WTC11 (cell line): ENCODE results near the gene TCOF1. TPM values are rescaled to one million over a fixed set of nuclear protein-coding genes. Genes with fewer than 3 reads are reported as not detected.

Source experiments
- ATAC-seq: fragments of 200-7000 bp; cut with Tn5 transposase; 2 replicates; pipeline ENCODE4 v1.10.0; 2021; ENCODE audit warnings: mild to moderate bottlenecking, moderate library complexity
- CTCF ChIA-PET: fragments of 300-600 bp; sonication (Branson Sonifier 250); formaldehyde crosslinking; loops from one replicate; lab custom pipeline; 2021; ENCODE audit warnings: antibody characterized with exemption; lab: Charles Lee
- POLR2A ChIA-PET: fragments of 350-600 bp; sonication (Branson Sonifier 250); formaldehyde crosslinking; loops from one replicate; lab custom pipeline; 2021; ENCODE audit warnings: antibody characterized with exemption; lab: Charles Lee
- DNase-seq: peaks from one replicate; pipeline ENCODE4 v3.0.0; 2021; ENCODE audit warnings: low spot score
- H3K27ac Mint-ChIP-seq: 2 replicates; pipeline ENCODE4 v1.8.0; 2021; ENCODE audit warnings: mixed read lengths
- H3K27me3 Mint-ChIP-seq: 2 replicates; pipeline ENCODE4 v1.8.0; 2021; ENCODE audit warnings: low read depth, mild to moderate bottlenecking, moderate library complexity, mixed read lengths
- H3K36me3 Mint-ChIP-seq: 2 replicates; pipeline ENCODE4 v1.8.0; 2021; ENCODE audit warnings: mixed read lengths
- H3K4me1 Mint-ChIP-seq: 2 replicates; pipeline ENCODE4 v1.8.0; 2022; ENCODE audit warnings: mixed read lengths
- H3K4me3 Mint-ChIP-seq: 2 replicates; pipeline ENCODE4 v1.8.0; 2021; ENCODE audit warnings: mild to moderate bottlenecking, moderate library complexity, mixed read lengths
- H3K9me3 Mint-ChIP-seq: 2 replicates; pipeline ENCODE4 v1.8.0; 2021; ENCODE audit warnings: mixed read lengths
- CBFB ChIP-seq: sonication (generic); formaldehyde crosslinking; IDR thresholded peaks from 2 replicates; pipeline ENCODE4 v1.8.1; 2022; ENCODE audit warnings: mild to moderate bottlenecking, low read depth, missing genetic modification reagents
- CREB1 ChIP-seq: sonication (generic); formaldehyde crosslinking; IDR thresholded peaks from 2 replicates; pipeline ENCODE4 v1.8.0; 2023; ENCODE audit warnings: mild to moderate bottlenecking, missing genetic modification reagents
- CREM ChIP-seq: sonication (generic); formaldehyde crosslinking; IDR thresholded peaks from 2 replicates; pipeline ENCODE4 v1.8.1; 2022; ENCODE audit warnings: mild to moderate bottlenecking, missing genetic modification reagents, moderate library complexity
- ELF4 ChIP-seq: sonication (generic); formaldehyde crosslinking; IDR thresholded peaks from 2 replicates; pipeline ENCODE4 v1.8.1; 2022; ENCODE audit warnings: low read depth, mild to moderate bottlenecking, moderate library complexity, missing genetic modification reagents
- ESRRA ChIP-seq: sonication (generic); formaldehyde crosslinking; IDR thresholded peaks from 2 replicates; pipeline ENCODE4 v1.8.1; 2022; ENCODE audit warnings: mild to moderate bottlenecking, missing genetic modification reagents, borderline replicate concordance
- FOXK1 ChIP-seq: sonication (generic); formaldehyde crosslinking; IDR thresholded peaks from 2 replicates; pipeline ENCODE4 v1.8.0; 2022; ENCODE audit warnings: mild to moderate bottlenecking, moderate library complexity, missing genetic modification reagents
- FOXP1 ChIP-seq: sonication (generic); formaldehyde crosslinking; IDR thresholded peaks from 2 replicates; pipeline ENCODE4 v1.8.0; 2022; ENCODE audit warnings: missing genetic modification reagents, mild to moderate bottlenecking, moderate library complexity, borderline replicate concordance
- HMGA2 ChIP-seq: fragments of 250-450 bp; sonication (Bioruptor Pico); IDR thresholded peaks from 2 replicates; pipeline ENCODE4 v1.4.0; 2021; ENCODE audit warnings: mild to moderate bottlenecking, moderate library complexity
- JAZF1 ChIP-seq: fragments of 250-450 bp; sonication (Bioruptor Pico); IDR thresholded peaks from 2 replicates; pipeline ENCODE4 v1.9.0; 2021; ENCODE audit warnings: moderate library complexity, mild to moderate bottlenecking, inconsistent platforms
- KAT7 ChIP-seq: sonication (generic); formaldehyde crosslinking; IDR thresholded peaks from 2 replicates; pipeline ENCODE4 v1.8.1; 2023; ENCODE audit warnings: missing genetic modification reagents, mild to moderate bottlenecking, borderline replicate concordance
- NFE2L1 ChIP-seq: sonication (generic); formaldehyde crosslinking; IDR thresholded peaks from 2 replicates; pipeline ENCODE4 v1.8.1; 2023; ENCODE audit warnings: missing genetic modification reagents
- SP1 ChIP-seq: sonication (generic); formaldehyde crosslinking; conservative IDR thresholded peaks from 2 replicates; pipeline ENCODE4 v1.8.1; 2022; ENCODE audit warnings: missing genetic modification reagents
- ZBTB21 ChIP-seq: sonication (generic); formaldehyde crosslinking; IDR thresholded peaks from 2 replicates; pipeline ENCODE4 v1.8.1; 2023; ENCODE audit warnings: mild to moderate bottlenecking, missing genetic modification reagents, borderline replicate concordance
- ZNF396 ChIP-seq: fragments of 250-450 bp; sonication (Bioruptor Pico); IDR thresholded peaks from 2 replicates; pipeline ENCODE4 v1.8.0; 2021; ENCODE audit warnings: mild to moderate bottlenecking, moderate library complexity, borderline replicate concordance
- total RNA-seq: library from RNA; stranded (reverse); gene quantifications from 3 replicates; pipeline ENCODE4 v1.2.3, GENCODE V29; 2021
- TF ChIP-seq, protein P1 (sequence below): sonication (generic); formaldehyde crosslinking; IDR thresholded peaks from 2 replicates; pipeline ENCODE4 v1.8.0; 2022; ENCODE audit warnings: missing genetic modification reagents
- TF ChIP-seq, protein P2 (sequence below): sonication (generic); formaldehyde crosslinking; IDR thresholded peaks from 2 replicates; pipeline ENCODE4 v1.8.1; 2023; ENCODE audit warnings: mild to moderate bottlenecking, missing genetic modification reagents
- TF ChIP-seq, protein P3 (sequence below): sonication (generic); formaldehyde crosslinking; IDR thresholded peaks from 2 replicates; pipeline ENCODE4 v1.8.1; 2022; ENCODE audit warnings: missing genetic modification reagents, borderline replicate concordance
- TF ChIP-seq, protein P4 (sequence below): fragments of 200-600 bp; IDR thresholded peaks from 2 replicates; pipeline ENCODE4 v1.8.0; 2022; ENCODE audit warnings: antibody characterized with exemption
- TF ChIP-seq, protein P5 (sequence below): sonication (generic); formaldehyde crosslinking; IDR thresholded peaks from 2 replicates; pipeline ENCODE4 v1.8.0; 2022; ENCODE audit warnings: mild to moderate bottlenecking, missing genetic modification reagents

The TCOF1 gene
- total RNA-seq, 1 experiment from 2014 or later: 174 TPM

GRCh38 chr5:150310246-150310645 lies 47.3 kb upstream of the TCOF1 start (continued):
- no peak for TF ChIP-seq ZNF396 (CRISPR knock-in tag)
- no peak for TF ChIP-seq FOXK1 (CRISPR knock-in tag)

- ChIA-PET POLR2A (no interaction called here), CTCF (interaction anchor here (0.8 to 2.2 kb wide), 4 partner anchors 8 to 39 kb away, joined by 3 to 9 read pairs (median 6); partner anchors contain the start of gene ARSI)
- ATAC-seq (peak; percentile 44; the same call in 1 of the 2 replicates), DNase-seq (no peak)
- Mint-ChIP-seq H3K27ac (no peak overlapping the region), H3K4me1 (peaks cover 14% of the 10 kb centered on the region), H3K4me3 (no peak overlapping the region), H3K9me3 (peaks cover 4% of the 10 kb centered on the region; the same call in 1 of the 2 replicates), H3K36me3 (no peaks in the 10 kb centered on the region), H3K27me3 (no peaks in the 10 kb centered on the region)
- no peak for TF ChIP-seq ZBTB21 (CRISPR knock-in tag)
These were observed 46.3 kb upstream of the TCOF1 start for GRCh38 chr5:150311015-150311692.

DNA sequence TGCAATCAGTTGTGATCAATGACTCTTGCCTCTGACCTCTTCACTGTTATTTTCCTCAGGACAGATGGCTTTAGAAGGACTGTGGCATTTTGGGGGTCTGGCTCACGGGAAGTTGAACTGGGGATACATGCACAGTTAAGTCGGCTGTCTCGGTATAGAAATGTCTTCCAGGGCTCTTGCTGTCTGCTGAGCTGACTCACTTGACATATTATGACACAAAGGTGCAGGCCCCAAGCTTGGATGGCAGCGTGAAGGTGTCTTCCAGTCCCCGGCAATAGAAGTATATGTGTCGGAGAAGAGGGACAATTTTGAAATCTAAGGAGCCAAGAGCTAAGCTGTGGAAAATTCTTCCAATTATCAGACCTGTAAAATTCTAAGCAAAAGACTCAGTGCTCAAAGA lies 45.0 kb upstream of the TCOF1 start:
- no peak for ATAC-seq
- H3K36me3 Mint-ChIP-seq: no peaks in the 10 kb centered on the region
- no peak for DNase-seq

GRCh38 chr5:150313501-150313900 lies 44.0 kb upstream of the TCOF1 start:
- no peak overlapping the region for H3K4me3 Mint-ChIP-seq
- no peak overlapping the region for H3K27ac Mint-ChIP-seq
- DNase-seq: no peak
- ChIA-PET CTCF (interaction anchor here (0.7 kb wide), 1 partner anchor 983 kb away, joined by 3 read pairs; no protein-coding TSS in a partner anchor), POLR2A (no interaction called here)
- H3K27me3 Mint-ChIP-seq: no peaks in the 10 kb centered on the region
- H3K36me3 Mint-ChIP-seq: no peaks in the 10 kb centered on the region
- TF ChIP-seq HMGA2 (CRISPR knock-in tag) (no peak), ELF4 (CRISPR knock-in tag) (no peak), SP1 (CRISPR knock-in tag) (no peak), CREB1 (CRISPR knock-in tag) (no peak), NFE2L1 (CRISPR knock-in tag) (no peak), FOXP1 (no peak), CBFB (CRISPR knock-in tag) (no peak), ESRRA (no peak), KAT7 (no peak), JAZF1 (CRISPR knock-in tag) (no peak), CREM (CRISPR knock-in tag) (no peak)
- TF ChIP-seq, protein P1, sequence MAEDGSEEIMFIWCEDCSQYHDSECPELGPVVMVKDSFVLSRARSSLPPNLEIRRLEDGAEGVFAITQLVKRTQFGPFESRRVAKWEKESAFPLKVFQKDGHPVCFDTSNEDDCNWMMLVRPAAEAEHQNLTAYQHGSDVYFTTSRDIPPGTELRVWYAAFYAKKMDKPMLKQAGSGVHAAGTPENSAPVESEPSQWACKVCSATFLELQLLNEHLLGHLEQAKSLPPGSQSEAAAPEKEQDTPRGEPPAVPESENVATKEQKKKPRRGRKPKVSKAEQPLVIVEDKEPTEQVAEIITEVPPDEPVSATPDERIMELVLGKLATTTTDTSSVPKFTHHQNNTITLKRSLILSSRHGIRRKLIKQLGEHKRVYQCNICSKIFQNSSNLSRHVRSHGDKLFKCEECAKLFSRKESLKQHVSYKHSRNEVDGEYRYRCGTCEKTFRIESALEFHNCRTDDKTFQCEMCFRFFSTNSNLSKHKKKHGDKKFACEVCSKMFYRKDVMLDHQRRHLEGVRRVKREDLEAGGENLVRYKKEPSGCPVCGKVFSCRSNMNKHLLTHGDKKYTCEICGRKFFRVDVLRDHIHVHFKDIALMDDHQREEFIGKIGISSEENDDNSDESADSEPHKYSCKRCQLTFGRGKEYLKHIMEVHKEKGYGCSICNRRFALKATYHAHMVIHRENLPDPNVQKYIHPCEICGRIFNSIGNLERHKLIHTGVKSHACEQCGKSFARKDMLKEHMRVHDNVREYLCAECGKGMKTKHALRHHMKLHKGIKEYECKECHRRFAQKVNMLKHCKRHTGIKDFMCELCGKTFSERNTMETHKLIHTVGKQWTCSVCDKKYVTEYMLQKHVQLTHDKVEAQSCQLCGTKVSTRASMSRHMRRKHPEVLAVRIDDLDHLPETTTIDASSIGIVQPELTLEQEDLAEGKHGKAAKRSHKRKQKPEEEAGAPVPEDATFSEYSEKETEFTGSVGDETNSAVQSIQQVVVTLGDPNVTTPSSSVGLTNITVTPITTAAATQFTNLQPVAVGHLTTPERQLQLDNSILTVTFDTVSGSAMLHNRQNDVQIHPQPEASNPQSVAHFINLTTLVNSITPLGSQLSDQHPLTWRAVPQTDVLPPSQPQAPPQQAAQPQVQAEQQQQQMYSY (CRISPR knock-in tag): no peak
- TF ChIP-seq, protein P2, sequence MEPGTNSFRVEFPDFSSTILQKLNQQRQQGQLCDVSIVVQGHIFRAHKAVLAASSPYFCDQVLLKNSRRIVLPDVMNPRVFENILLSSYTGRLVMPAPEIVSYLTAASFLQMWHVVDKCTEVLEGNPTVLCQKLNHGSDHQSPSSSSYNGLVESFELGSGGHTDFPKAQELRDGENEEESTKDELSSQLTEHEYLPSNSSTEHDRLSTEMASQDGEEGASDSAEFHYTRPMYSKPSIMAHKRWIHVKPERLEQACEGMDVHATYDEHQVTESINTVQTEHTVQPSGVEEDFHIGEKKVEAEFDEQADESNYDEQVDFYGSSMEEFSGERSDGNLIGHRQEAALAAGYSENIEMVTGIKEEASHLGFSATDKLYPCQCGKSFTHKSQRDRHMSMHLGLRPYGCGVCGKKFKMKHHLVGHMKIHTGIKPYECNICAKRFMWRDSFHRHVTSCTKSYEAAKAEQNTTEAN (CRISPR knock-in tag): no peak
- TF ChIP-seq, protein P3, sequence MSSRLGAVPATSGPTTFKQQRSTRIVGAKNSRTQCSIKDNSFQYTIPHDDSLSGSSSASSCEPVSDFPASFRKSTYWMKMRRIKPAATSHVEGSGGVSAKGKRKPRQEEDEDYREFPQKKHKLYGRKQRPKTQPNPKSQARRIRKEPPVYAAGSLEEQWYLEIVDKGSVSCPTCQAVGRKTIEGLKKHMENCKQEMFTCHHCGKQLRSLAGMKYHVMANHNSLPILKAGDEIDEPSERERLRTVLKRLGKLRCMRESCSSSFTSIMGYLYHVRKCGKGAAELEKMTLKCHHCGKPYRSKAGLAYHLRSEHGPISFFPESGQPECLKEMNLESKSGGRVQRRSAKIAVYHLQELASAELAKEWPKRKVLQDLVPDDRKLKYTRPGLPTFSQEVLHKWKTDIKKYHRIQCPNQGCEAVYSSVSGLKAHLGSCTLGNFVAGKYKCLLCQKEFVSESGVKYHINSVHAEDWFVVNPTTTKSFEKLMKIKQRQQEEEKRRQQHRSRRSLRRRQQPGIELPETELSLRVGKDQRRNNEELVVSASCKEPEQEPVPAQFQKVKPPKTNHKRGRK: no peak
- TF ChIP-seq, protein P4, sequence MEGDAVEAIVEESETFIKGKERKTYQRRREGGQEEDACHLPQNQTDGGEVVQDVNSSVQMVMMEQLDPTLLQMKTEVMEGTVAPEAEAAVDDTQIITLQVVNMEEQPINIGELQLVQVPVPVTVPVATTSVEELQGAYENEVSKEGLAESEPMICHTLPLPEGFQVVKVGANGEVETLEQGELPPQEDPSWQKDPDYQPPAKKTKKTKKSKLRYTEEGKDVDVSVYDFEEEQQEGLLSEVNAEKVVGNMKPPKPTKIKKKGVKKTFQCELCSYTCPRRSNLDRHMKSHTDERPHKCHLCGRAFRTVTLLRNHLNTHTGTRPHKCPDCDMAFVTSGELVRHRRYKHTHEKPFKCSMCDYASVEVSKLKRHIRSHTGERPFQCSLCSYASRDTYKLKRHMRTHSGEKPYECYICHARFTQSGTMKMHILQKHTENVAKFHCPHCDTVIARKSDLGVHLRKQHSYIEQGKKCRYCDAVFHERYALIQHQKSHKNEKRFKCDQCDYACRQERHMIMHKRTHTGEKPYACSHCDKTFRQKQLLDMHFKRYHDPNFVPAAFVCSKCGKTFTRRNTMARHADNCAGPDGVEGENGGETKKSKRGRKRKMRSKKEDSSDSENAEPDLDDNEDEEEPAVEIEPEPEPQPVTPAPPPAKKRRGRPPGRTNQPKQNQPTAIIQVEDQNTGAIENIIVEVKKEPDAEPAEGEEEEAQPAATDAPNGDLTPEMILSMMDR: no peak
- H3K9me3 Mint-ChIP-seq: peaks cover 4% of the 10 kb centered on the region; the same call in 1 of the 2 replicates
- no peak for ATAC-seq
- peaks cover 9% of the 10 kb centered on the region for H3K4me1 Mint-ChIP-seq

More for the DNA sequence above, 45.0 kb upstream of the TCOF1 start:
- Mint-ChIP-seq H3K4me1 (peaks cover 6% of the 10 kb centered on the region), H3K27ac (no peak overlapping the region), H3K9me3 (peaks cover 4% of the 10 kb centered on the region; the same call in 1 of the 2 replicates), H3K4me3 (no peak overlapping the region), H3K27me3 (no peaks in the 10 kb centered on the region)
- TF ChIP-seq SP1 (CRISPR knock-in tag) (no peak), KAT7 (no peak), ESRRA (no peak)
- TF ChIP-seq, protein P5, sequence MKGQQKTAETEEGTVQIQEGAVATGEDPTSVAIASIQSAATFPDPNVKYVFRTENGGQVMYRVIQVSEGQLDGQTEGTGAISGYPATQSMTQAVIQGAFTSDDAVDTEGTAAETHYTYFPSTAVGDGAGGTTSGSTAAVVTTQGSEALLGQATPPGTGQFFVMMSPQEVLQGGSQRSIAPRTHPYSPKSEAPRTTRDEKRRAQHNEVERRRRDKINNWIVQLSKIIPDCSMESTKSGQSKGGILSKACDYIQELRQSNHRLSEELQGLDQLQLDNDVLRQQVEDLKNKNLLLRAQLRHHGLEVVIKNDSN (CRISPR knock-in tag): no peak
- ChIA-PET CTCF (interaction anchor here (2.2 kb wide), 1 partner anchor 40 kb away, joined by 6 read pairs; no protein-coding TSS in a partner anchor), POLR2A (no interaction called here)
